GM19193 (cell line): ENCODE results near the gene CYCS.

Experiments
- POLR2A ChIP-seq: IDR thresholded peaks from 4 replicates; pipeline ENCODE4 v1.6.1; 2011; ENCODE audit not compliant: insufficient read depth, insufficient read length; ENCODE audit errors: extremely low read depth

The CYCS gene

DNA sequence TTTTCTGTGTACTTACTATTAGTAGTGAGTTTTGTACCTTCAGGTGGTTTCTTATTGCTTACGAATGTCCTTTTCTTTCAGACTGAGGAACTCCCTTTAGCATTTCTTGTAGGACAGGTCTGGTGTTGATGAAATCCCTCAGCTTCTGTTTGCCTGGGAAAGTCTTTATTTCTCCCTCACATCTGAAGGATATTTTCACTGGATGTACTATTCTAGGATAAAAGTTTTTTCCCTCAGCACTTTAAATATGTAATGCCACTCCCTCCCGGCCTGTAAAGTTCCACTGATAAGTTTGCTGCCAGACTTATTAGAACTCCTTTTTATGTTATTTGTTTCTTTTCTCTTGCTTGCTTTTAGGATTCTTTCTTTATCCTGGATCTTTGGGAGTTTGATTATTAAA, 1.7 kb upstream of the CYCS start:
- TF ChIP-seq POLR2A: no peak

DNA sequence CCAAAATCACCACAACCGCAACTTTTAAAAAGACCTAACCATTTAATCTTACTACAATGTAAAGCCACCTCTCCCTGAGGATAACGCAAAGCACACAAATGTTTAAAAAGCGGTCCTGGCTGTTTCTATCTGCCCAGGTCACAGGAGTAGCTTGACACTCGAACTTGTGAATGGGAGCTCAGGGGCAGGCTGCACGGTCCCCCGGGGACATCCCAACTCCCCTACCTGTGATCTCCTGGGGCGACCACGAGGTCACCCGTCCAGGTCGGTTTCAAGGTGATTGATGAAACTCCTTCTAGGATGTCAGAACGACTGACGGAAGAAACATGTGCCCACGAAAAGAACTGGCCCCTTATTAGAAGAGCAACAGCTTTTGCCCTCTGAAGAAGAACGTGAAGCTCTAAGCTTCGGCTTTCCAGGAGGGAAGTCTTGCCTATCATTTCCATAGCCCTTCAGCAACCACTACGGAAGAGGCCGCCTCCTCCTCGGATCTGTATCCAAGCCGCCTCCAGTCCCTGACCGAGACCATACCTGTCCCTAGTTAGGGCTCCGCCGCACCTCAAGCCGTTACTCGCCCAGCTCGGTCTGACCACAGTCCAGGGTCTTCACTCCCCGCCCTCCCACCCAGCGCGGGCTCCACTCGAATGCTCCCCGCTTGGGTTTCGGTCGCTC, 459 bp downstream of the CYCS start:
- TF ChIP-seq POLR2A: no peak

DNA sequence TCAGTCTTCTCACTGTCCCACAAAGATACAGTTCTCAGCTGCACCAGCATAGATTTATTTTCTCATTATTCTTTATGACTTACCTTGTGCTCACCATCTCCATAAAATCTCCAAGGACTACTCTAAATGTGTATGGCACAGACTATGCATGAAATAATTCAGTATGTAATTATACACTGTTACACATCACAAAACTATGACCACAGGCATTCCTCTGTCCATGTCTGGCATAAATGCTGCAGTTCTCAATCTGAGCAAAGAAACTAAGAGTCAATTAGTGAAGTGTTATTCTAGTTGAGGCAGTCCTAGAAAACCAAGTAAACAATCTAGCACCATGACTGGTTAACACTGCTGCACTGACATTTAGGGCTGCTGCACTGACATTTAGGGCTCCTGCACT, 2.7 kb downstream of the CYCS start:
- TF ChIP-seq POLR2A: no peak

DNA sequence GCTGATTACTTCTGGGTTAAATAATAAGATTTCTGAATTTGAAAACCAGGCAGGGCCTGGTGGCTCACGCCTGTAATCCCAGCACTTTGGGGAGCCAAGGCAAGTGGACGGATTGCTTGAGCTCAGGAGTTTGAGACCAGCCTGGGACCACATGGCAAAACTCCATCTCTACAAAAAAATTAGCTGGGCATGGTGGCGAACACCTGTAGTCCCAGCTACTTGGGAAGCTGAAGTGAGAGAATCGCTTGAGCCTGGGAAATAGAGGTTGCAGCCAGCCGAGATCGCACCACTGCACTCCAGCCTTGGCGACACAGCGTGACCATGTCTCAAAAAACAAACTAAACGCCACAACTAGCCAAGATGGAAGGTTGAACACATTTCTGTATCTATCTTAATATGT, 3.5 kb downstream of the CYCS start:
- TF ChIP-seq POLR2A: peak; percentile 24

DNA sequence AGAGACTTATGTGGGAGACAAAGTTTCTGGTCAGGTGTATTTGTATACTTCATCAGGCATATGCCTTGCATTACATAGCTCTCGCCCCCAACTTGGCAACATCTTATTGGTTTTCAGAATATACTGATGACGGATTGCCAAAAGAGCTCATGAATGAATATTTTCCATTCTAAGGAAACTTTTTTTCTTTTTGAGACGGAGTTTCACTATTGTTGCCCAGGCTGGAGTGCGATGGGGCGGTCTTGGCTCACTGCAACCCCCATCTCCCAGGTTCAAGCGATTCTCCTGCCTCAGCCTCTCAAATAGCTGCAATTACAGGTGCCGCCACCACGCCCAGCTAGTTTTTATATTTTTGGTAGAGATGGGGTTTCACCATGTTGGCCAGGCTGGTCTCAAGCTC, 6.0 kb downstream of the CYCS start:
- no peak for TF ChIP-seq POLR2A

DNA sequence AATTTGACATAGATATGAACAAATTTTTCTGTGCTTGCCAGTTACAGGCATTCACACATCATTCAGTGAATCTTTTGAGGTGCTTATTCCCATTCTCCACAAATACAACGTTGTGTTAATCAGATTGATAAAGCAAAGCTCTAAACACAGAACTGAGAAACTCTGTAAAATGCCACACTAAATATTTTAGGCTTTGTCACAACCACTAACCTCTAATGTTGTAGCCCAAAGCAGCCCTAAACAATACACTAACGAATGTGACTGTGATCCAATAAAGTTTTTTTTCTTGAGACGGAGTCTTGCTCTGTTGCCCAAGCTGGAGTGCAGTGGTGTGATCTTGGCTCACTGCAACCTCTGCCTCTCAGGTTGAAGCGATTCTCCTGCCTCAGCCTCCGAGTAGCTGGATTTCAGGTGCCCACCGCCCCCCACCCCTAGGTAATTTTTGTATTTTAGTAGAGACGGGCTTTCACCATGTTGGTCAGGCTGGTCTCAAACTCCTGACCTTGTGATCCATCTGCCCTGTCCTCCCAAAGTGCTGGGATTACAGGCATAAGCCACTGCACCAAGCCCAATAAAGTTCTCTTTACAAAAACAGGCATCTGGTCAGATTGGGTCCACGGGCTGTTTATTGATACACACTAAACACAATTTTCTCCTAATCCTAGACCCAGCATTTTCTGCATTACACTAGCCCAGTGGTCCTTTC, 6.9 kb downstream of the CYCS start:
- peak; percentile 25 for TF ChIP-seq POLR2A

DNA sequence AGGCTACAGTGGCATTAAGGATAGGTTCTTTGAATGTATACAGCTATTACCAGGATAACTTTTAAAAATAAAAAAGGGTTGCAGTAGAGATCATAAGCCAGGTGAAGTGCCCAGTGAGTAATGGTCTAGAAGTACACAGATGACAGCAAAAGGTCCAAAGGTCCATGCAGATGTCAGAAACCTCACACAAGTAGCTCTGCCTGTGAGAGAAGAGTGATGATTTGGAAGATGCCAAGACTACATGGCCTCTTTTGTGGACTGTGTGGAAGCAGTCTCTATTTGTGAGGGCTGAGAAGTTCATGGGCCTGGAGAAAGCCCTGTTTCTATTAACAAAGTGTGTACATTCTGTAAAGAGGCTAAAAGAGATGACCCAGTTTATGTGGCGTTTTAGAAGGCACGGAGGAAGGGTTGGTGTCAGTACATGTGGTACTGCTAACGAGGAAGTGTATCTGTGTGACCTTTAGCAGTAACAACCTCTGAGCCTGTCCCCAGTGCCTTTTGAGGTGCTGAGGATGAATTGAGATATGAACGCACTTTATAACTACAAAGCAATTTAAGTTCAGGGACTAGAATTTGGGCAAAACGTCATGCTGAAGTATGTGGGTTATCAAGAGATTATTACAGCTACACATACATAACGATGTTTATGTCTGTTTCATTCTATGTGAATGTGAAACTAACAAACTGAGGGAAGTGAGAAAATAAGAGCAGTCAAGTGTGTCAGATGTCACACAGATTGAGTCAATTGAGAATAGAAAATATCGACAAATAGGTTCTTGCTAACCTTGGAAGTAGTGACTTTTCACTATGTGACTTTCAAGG, 7.6 kb downstream of the CYCS start:
- no peak for TF ChIP-seq POLR2A

DNA sequence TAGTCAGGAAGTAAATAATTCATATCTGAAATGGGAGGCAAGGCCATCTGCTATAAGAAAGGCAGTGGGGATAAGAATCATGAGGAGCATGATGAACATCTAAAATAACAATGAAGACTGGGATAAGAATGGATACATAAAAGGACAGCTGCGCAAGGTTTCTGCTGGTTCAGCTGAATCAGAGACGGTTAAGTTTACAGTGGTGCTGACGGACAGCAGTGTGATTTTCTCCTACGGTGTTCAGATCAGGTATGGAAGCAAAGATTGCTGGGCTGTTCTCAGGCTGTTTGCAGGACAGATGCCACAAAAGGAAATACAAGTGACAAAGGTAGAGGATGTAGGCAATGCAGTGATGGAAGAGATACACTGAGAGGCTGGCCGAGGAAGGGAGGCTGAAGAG, 8.4 kb downstream of the CYCS start:
- TF ChIP-seq POLR2A: no peak

DNA sequence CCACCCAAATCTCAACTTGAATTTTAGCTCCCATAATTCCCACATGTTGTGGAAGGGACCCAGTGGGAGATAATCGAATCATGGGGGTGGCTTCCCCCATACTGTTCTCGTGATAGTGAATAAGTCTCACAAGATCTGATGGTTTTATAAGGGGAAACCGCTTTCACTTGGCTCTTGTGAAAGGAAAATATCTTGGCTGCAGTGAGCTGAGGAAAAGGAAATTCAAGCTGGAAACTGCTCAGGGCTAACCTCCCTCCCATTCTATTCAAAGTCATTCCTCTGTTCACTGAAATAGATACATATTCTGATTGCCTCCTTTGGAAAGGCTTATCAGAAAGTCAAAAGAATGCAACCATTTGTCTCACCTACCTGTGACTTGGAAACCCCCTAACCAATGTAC, 15.8 kb downstream of the CYCS start:
- no peak for TF ChIP-seq POLR2A

DNA sequence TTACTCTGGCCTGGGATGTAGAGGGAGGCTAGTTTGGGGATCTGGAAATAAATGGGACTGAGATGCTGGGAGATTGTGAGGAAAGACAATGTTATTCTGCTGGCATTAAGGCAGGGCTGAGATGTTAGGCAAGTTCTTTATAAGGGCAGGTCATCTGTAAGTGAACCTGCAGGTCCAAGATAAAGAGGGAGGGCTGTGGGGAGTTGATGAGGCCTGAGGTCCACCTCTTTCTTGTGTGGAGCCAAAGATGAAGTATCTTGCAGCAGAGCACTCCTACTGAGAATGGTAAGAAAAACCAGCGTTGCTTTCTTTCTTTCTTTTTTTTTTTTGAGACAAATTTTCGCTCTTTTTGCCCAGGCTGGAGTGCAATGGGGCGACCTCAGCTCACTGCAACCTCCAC, 19.1 kb downstream of the CYCS start:
- no peak for TF ChIP-seq POLR2A

DNA sequence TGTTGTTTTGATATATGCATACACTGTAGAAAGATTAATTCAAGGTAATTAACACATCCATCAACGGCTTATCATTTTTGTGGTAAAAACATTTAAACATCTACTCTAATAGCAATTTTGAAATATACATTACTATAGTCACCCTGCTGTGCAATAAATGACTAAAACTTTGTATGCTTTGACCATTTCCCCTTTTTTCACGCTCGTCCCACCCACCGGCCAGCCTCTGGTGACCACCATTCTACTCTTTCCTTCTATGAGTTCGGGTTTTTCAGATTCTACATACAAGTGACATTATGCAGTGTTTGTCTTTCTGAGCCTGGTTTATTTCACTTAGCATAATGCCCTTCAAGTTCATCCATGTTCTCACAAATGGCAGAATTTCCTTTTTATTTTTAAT, 21.3 kb downstream of the CYCS start:
- TF ChIP-seq POLR2A: no peak

DNA sequence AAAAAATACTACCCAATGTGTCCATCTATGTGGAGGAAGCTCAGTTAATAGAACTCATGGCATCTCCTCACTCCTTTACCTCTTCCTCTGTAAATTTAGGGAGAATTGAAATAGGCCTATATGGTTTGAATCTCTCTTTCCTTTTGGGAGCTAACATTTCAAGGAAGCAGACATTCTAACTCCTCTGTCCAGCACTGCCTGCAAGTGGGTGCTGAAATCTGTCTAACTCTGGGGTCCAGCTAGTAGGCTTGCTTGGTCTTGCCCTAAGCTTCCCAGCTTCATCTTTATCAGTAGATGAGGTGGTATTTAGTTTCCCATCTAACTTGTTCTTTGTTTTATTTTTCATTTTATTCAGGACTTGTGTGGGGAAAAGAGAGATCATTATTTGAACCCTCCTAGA, 23.2 kb downstream of the CYCS start:
- TF ChIP-seq POLR2A: no peak

DNA sequence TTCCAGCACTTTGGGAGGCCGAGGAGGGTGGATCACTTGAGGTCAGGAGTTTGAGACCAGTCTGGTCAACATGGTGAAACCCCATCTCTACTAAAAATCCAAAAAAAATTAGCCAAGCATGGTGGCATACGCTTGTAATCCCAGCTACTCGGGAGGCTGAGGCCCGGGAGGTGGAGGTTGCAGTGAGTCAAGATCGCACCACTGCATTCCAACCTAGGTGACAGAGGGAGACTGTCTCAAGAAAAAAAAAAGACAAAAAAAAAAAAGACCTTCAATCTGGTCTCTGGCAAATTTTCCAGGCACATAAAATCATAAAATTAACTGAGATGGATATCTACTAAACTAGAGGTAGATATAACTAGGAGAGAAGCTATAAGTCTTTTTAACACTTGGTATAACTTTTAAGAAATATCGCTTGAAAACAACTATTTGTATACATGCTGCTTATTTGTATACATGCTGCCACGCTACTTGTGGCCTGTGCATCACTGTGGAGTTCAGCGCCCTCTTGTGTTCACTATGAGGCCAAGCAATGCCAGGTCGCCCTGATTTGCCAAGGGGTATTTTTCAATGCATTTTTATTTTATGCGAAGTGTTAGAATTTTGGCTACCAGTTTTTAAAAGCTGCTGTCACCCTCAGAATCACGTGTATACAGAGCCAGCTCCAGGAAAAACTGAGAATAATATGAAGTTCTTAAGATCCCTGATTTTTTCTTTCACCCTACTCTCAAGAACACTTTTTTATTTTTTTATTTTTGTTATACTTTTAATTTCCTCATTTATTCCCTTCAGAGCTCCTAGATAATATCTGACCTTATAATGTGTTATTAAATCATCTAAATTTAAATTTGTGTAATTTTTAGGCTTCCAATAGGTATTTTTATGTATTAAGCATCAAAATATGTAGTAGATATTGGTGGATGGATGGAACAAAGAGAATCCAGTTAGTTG, 26.7 kb downstream of the CYCS start:
- no peak for TF ChIP-seq POLR2A

DNA sequence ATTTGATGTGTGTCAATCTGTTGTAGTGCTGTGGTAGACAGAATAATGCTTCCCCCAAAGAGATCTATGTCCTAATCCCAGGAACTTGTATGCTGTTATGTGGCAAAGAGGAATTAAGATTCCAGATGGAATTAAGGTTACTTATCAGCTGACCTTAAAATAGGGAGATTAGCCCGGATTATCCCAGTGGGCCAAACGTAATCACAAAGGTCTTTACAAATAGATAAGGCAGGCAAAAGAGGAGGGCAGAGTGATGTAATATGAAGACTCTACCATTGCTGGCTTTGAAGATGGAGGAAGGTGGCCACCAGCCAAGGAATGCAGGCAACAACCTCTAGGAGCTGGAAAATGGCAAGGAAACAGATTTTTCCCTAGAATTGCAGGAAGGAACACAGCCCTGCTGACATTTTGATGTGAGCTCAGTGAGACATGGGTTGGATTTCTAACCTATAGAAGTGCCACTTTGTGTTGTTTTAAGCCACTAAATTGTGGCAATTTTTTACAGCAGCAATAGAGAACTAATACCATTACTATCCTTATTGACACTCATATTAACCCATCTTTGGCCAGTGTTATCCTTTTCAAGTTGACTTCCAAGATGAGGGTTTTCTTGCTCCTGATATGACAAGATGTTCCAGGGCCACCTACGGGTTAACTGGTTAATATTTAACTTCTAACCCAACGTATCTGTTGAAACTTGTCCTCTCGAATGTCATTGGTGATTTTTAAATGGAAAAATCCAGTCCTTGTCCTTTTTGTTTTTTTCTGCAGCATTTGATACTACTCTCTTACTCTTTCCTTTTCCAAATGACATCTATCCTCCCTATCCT, 29.3 kb downstream of the CYCS start:
- no peak for TF ChIP-seq POLR2A
